A549 treated with dexamethasone at 1 μM for 4 hours (cell line): ENCODE data around the gene TTC19. TPM values are rescaled to one million over a fixed set of nuclear protein-coding genes. Genes with fewer than 3 reads are reported as not detected.

ENCODE experiments used
- total RNA-seq: library from RNA; stranded (reverse); fragments of 200-300 nt; extraction: Qiagen RNA extraction; gene quantifications from 5 replicates; pipeline ENCODE4 v1.2.3, GENCODE V29; 2022

Gene TTC19
- 45.8 to 52.5 TPM (median 47.9 TPM) in 5 replicates for total RNA-seq

GRCh38 chr17:15999141-15999973, at the start of gene TTC19, which contains the start of gene ZSWIM7:
TSS of gene TTC19 (plus strand) at chr17:15999824. CDS start at chr17:15999849, 25 bp downstream.
TSS of gene ZSWIM7 (minus strand) at chr17:15999704. CDS start at chr17:15999594, 110 bp downstream.

Other genes with a start within 250 kb of the TTC19 start
- 11.7 to 16.6 TPM (median 14.5 TPM) in 5 replicates for gene ADORA2B, start 54.7 kb upstream of the TTC19 start, total RNA-seq
- 40.7 to 44.4 TPM (median 42.2 TPM) in 5 replicates for gene ZSWIM7, start 120 bp upstream of the TTC19 start, total RNA-seq
- 75.8 to 93.6 TPM (median 83.5 TPM) in 5 replicates for gene NCOR1, start 215.7 kb downstream of the TTC19 start, total RNA-seq
- 12.9 to 22.3 TPM (median 14.4 TPM) in 5 replicates for gene PIGL, start 217.4 kb downstream of the TTC19 start, total RNA-seq